HL-60 (cell line): ENCODE results near the gene AIFM2.

Experiments
- CTCF ChIP-seq: IDR thresholded peaks from one replicate; pipeline ENCODE4 v1.5.1; 2011; ENCODE audit warnings: low read length, control low read depth, inconsistent platforms; ENCODE audit not compliant: insufficient read depth
- GABPA ChIP-seq: IDR thresholded peaks from 2 replicates; pipeline ENCODE4 v1.6.1; 2012; ENCODE audit warnings: low read depth
- POLR2AphosphoS5 ChIP-seq: IDR thresholded peaks from 2 replicates; pipeline ENCODE4 v1.6.1; 2012; ENCODE audit warnings: low read depth

- TF ChIP-seq POLR2AphosphoS5, result no peak
- no peak for TF ChIP-seq CTCF
- no peak for TF ChIP-seq GABPA
Observed at GRCh38 chr10:70167246-70167645, 34.6 kb upstream of the AIFM2 start.
